Lower leg skin (tissue), 4 donors: ENCODE measurements around the gene FAM229A. TPM values are rescaled to one million over a fixed set of nuclear protein-coding genes. Genes with fewer than 3 reads are reported as not detected.
A peak's percentile ranks its signal among the peaks of the same experiment; 100 is the strongest.

Source experiments
- DNase-seq, 2 donors: peaks; one replicate each; pipeline ENCODE4 v3.0.0-alpha.2; 2019; ENCODE audit warnings: low spot score in 2 of 2
- H3K4me3 ChIP-seq: fragments of 200-600 bp; sonication (generic); 2 replicates; pipeline ENCODE4 v1.5.1; 2017; ENCODE audit warnings: mild to moderate bottlenecking, low read depth; ENCODE audit not compliant: poor library complexity, severe bottlenecking
- POLR2A ChIP-seq, 2 donors: fragments of 450-650 bp; IDR thresholded peaks; one replicate each; pipeline ENCODE4 v1.6.1; 2016 to 2017; ENCODE audit warnings: antibody characterized with exemption in 2 of 2, mild to moderate bottlenecking in 1 of 2, moderate library complexity in 1 of 2
- WGBS, 2 donors: methylation state at CpG; one replicate each; pipeline ENCODE4 v1.1.5; 2018; 5-methylcytosine and 5-hydroxymethylcytosine counted together
- intact Hi-C: fragments of 100-400 bp; cut with DNase I; formaldehyde crosslinking; loops from one replicate; pipeline ENCODE4 v1.15.0; 2023; ENCODE audit warnings: low total_unique reads
- total RNA-seq, 4 donors: library from RNA; depleted of rRNA; stranded (reverse); fragments of >200 nt; gene quantifications; one replicate each; pipeline ENCODE4 v1.1.0, GENCODE V29; 2016
- TF ChIP-seq, protein P1 (sequence below), 3 donors: fragments of 450-650 bp; IDR thresholded peaks; one replicate each; pipeline ENCODE4 v1.5.1; 2016; ENCODE audit warnings: antibody characterized with exemption in 3 of 3, mild to moderate bottlenecking in 3 of 3, moderate library complexity in 2 of 3

FAM229A gene
- total RNA-seq, 4 donors from 2014 or later, result 7.2 to 20.1 (median 8.7) TPM

DNA sequence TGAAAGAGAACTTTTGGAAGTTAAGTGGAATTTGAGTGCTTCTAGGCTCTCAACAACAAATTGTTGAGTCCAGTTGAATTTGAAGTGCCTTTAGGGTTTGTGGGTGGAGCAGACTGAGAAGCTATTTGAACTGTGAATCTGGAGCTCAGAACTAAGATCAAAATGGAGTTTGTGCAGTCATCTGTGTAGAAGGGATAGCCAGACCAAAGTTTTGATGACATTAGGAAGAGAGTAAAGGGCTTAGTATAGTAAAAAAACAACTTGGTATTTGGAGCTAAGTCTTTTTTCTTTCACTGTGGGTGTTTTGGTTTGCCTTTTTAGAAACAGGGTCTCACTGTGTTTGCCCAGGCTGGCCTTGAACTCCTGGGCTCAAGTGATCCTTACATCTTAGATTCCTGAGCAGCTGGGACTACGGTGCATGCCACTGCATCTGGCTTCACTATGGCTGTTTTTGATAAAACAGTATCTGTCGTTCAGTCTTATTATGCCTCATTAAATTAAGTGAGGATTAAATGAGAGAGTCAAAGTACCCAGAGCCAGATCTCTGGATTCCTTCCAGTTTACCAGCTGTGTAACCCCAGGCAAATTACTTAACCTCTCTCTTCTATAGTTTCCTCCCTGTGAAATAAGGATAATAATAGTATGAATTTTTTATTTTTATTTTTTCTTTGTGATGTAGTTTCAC is 50.4 kb downstream of the FAM229A start:
- TF ChIP-seq, protein P1, sequence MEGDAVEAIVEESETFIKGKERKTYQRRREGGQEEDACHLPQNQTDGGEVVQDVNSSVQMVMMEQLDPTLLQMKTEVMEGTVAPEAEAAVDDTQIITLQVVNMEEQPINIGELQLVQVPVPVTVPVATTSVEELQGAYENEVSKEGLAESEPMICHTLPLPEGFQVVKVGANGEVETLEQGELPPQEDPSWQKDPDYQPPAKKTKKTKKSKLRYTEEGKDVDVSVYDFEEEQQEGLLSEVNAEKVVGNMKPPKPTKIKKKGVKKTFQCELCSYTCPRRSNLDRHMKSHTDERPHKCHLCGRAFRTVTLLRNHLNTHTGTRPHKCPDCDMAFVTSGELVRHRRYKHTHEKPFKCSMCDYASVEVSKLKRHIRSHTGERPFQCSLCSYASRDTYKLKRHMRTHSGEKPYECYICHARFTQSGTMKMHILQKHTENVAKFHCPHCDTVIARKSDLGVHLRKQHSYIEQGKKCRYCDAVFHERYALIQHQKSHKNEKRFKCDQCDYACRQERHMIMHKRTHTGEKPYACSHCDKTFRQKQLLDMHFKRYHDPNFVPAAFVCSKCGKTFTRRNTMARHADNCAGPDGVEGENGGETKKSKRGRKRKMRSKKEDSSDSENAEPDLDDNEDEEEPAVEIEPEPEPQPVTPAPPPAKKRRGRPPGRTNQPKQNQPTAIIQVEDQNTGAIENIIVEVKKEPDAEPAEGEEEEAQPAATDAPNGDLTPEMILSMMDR (IDR thresholded peaks at IDR 0.05), result no peak
- no peak for TF ChIP-seq POLR2A (IDR thresholded peaks at IDR 0.05)
- H3K4me3 ChIP-seq, result no peak overlapping the region
- DNase-seq, result peak in 1 of 2 donors; percentile 23
- 40 to 42% methylated on average over 2 of the region's 2 CpGs for WGBS, 2 donors
- intact Hi-C loops, result no loop called here

Other genes with a start within 250 kb of the FAM229A start
- gene TXLNA, start 182.8 kb downstream of the FAM229A start, total RNA-seq, result 10 to 100 TPM; 41.1 to 62.0 (median 56.6) TPM
- 1 to 10 TPM; 2.0 to 3.6 (median 3.3) TPM for gene CCDC28B, start 161.9 kb downstream of the FAM229A start, total RNA-seq
- gene IQCC, start 156.8 kb downstream of the FAM229A start, total RNA-seq, result 1 to 10 TPM; 3.4 to 6.5 (median 4.7) TPM
- not detected for gene DCDC2B, start 153.4 kb downstream of the FAM229A start, total RNA-seq
- 10 to 100 TPM in 2 of 4 donors, 1 to 10 TPM in 2; 2.7 to 14.8 (median 9.0) TPM for gene TMEM234, start 140.1 kb downstream of the FAM229A start, total RNA-seq
- 100 to 1,000 TPM; 128 to 189 (median 169) TPM for gene EIF3I, start 140.1 kb downstream of the FAM229A start, total RNA-seq
- 1 to 10 TPM in 1 of 4 donors, under 1 TPM in 2, not detected in 1; 0.42 to 1.4 (median 0.51) TPM for gene FAM167B, start 115.3 kb downstream of the FAM229A start, total RNA-seq
- 1 to 10 TPM in 3 of 4 donors, under 1 TPM in 1; 0.25 to 3.0 (median 2.0) TPM for gene LCK, start 111.2 kb downstream of the FAM229A start, total RNA-seq
- gene HDAC1, start 70.4 kb downstream of the FAM229A start, total RNA-seq, result 10 to 100 TPM; 45.7 to 53.9 (median 47.9) TPM
- gene MARCKSL1, start 26.3 kb downstream of the FAM229A start, total RNA-seq, result 10 to 100 TPM in 2 of 4 donors, 1 to 10 TPM in 2; 6.9 to 21.0 (median 11.1) TPM
- gene TSSK3, start 54 bp upstream of the FAM229A start, total RNA-seq, result 1 to 10 TPM in 1 of 4 donors, under 1 TPM in 2, not detected in 1; 0.42 to 1.5 (median 0.84) TPM
- 100 to 1,000 TPM in 3 of 4 donors, 10 to 100 TPM in 1; 72.5 to 147 (median 105) TPM for gene BSDC1, start 32.0 kb upstream of the FAM229A start, total RNA-seq
- under 1 TPM in 1 of 4 donors, not detected in 3; 0.02 TPM for gene ZBTB8B, start 102.6 kb upstream of the FAM229A start, total RNA-seq
- 1 to 10 TPM in 3 of 4 donors, under 1 TPM in 1; 0.99 to 5.8 (median 2.8) TPM for gene ZBTB8A, start 176.9 kb upstream of the FAM229A start, total RNA-seq